GM18873 (cell line): Measurements from ENCODE around the gene MED7.

ENCODE experiments used
- ATAC-seq: cut with Tn5 transposase; IDR thresholded peaks from one replicate; pipeline ENCODE4 v1.9.1; 2021; ENCODE audit warnings: mild to moderate bottlenecking, moderate library complexity, moderate number of reproducible peaks; ENCODE audit not compliant: unreplicated experiment, low FRiP score

The MED7 gene

GRCh38 chr5:157109744-157110143, 32.9 kb downstream of the MED7 start:
- peak; percentile 54 for ATAC-seq

- ATAC-seq, result peak; percentile 90
These were observed 33.7 kb downstream of the MED7 start, which contains the start of gene HAVCR2 for GRCh38 chr5:157108976-157109375. Gene HAVCR2, minus strand, starts transcription at chr5:157109044. Its CDS starts 61 bp downstream, at chr5:157108983.

GRCh38 chr5:157107508-157107907, 35.2 kb downstream of the MED7 start:
- no peak for ATAC-seq

- ATAC-seq, result no peak
These were observed 35.8 kb downstream of the MED7 start for GRCh38 chr5:157106630-157107461.

- ATAC-seq, result no peak
These were observed 42.5 kb downstream of the MED7 start for GRCh38 chr5:157100140-157100679.

GRCh38 chr5:157088342-157088990, 54.2 kb downstream of the MED7 start:
- peak; percentile 72 for ATAC-seq
